ENCODE results near the gene UIMC1.

UIMC1 gene

DNA sequence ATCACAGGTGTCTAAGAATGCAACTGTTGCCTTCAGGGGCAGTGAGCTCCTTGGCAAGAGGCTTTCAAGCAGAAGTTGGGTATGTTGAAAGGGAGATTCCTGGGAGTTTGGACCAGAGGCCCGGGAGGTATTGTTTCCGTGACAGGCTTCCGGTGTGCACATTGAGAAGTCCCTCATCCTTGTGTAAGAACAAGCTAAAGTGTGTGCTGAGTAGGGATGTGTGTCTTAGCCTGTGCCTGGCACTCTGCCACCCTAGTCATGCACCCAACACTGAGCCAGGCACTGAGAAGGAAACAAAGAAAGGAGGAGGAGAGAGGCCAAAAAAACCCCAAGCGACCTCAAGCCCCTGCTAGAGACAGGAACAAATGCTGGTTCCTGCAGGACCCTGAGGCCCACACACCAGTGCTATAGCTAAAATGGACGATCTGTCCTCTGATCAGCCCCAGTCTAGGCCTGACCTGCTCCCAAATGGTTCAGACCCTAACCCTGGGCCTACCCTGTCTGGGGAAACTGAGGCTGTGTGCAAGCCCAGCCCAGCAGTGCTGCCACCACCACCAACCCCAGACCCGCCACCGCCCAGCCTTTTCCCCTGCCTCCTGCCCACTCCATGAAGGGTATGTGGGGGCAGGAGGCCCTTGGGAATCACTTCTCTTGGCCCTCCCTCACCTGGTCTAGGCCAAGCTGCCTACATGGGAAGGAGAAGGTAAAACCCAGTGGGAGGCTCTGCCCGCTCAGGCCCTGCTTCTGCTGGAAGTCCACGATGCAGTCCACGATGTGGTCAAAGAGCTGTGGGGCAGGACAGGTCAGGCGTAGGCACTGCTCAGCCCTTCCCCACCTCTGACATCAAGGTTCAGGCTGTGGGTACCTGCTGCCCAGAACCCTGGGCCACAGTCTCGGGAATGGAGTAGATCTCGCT, 120.0 kb downstream of the UIMC1 start:
- no peak for DNase-seq (ENCODE audit: low read depth in 3 of 3, low spot score in 1 of 3)

- DNase-seq (ENCODE audit: low read depth in 3 of 3, low spot score in 1 of 3) = no peak
Observed at GRCh38 chr5:176884571-176884890, 122.0 kb downstream of the UIMC1 start.

DNA sequence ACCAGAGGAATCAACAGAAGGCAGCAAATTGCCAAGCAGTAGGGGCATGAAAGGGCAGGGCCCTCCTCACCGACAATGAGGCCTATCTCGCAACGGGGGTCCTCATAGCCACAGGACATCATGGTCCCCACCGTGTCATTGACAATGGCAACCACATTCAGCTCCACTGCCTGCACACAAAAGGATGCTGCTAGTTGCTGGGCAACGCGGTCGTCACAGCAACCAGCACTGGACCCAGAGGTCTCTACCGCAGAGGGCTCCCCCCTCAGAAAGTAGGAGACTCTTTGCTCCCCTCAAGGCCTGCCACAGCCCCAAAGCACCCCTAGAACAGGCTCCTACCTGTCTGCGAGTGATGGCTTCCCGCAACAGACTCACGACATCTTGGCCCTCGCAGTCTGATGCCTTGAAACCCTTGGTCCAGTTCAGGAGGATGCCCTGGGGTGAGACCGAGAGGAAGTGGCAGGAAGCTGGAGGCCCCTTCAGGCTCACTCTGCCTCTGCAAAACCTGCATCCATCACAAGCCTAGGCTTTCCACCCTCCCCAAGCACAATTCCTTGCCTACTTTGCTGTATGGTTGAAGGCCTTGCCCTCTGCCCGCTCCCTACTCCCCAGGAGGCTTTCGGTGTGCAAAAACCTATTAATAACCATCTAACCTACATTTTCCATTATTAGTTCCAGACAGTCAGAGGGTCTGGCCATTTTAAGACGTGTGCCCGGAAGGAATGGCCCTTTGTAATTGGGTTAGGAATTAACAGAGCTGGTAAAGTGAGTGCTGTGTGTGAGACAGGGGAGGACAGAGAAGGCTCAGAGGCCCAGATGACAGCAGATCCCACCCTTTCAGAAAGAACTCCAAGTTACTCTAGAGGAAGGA, 122.6 kb downstream of the UIMC1 start:
- DNase-seq (ENCODE audit: low read depth in 3 of 3, low spot score in 1 of 3) = no peak

DNA sequence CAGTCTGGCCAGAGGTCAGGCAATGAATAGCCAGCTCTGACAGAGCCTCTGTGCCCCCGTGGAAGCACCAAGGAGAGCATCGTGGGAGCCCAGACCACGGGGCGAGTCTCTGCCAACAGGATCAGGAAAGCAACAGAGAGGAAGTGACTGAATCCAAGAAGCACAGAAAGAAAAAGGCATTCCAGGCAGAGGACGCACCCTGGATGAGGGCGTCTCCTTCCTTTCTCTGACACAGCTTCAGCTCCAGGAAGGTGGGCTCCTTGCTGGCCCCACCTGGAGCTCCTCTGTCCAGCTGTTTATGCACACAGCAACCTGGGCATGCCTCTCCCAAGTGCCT, 124.0 kb downstream of the UIMC1 start:
- DNase-seq (ENCODE audit: low read depth in 3 of 3, low spot score in 1 of 3) = no peak

GRCh38 chr5:176881816-176882566, 124.6 kb downstream of the UIMC1 start:
- DNase-seq (ENCODE audit: low read depth in 3 of 3, low spot score in 1 of 3) = no peak

DNA sequence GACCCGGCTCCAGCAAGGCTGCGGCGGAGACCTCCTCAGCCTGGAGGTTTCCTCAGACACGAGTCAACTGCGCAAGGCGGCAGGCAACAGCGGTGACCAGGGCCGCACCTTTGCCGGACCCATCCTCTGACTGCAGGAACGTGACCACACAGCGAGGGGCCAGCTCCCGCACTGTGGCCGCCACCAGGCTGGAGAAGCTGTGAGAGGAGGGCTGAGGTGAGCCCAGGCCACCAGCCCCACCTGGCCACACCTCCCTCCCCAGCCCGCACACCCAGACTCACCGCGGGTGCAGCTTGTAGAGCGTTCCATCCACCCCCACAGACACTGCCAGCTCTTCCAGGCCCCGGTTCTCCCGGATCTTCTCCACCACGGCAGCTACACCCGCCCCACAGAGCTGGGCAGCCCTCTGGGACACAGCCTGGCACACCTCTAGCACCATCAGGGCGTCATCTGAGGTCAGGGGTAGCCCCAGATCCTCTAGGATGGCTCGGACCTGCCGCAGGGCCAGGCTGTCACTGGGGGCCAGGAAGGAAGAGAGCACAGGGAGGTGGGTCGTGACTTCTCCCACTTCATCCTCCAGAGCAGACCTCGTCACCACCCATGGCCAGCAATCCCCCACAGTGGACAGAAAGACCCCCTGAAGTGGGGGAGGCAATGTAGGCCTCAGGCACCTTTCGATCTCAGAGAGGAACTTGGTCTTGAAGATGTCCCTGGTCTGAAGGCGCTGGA, 125.4 kb downstream of the UIMC1 start:
- no peak for DNase-seq (ENCODE audit: low read depth in 3 of 3, low spot score in 1 of 3)

GRCh38 chr5:176880366-176881020, 126.1 kb downstream of the UIMC1 start:
- no peak for DNase-seq (ENCODE audit: low read depth in 3 of 3, low spot score in 1 of 3)

DNA sequence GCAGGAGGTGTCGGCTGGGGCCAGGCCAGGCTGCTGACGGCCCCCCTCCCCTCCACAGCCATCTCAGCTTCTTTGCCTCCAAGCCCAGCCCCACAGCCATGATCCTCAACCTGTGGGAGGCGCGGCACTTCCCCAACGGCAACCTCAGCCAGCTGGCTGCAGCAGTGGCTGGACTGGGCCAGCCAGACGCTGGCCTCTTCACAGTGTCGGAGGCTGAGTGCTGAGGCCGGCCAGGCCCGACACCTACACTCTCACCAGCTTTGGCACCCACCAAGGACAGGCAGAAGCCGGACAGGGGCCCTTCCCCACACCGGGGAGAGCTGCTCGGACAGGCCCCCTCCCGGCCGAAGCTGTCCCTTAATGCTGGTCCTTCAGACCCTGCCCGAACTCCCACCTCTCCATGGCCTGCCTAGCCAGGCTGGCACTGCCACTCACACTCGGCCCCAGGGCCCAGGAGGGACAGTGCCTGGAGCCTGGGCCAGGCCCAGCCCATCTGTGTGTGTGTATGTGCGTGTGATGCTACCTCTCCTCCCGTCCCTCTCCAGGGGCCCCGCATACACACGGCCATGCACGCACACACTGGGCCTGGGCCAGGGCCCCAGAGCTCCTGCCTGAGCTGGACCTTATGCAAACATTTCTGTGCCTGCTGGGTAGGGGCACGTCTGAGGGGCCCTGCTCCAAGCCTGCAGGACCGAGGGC, 126.8 kb downstream of the UIMC1 start:
- no peak for DNase-seq (ENCODE audit: low read depth in 3 of 3, low spot score in 1 of 3)

GRCh38 chr5:176878906-176879662, 127.5 kb downstream of the UIMC1 start:
- DNase-seq (ENCODE audit: low read depth in 3 of 3, low spot score in 1 of 3) = no peak

- DNase-seq (ENCODE audit: low read depth in 3 of 3, low spot score in 1 of 3) = no peak
Observed at GRCh38 chr5:176878463-176878862, 128.1 kb downstream of the UIMC1 start.

DNA sequence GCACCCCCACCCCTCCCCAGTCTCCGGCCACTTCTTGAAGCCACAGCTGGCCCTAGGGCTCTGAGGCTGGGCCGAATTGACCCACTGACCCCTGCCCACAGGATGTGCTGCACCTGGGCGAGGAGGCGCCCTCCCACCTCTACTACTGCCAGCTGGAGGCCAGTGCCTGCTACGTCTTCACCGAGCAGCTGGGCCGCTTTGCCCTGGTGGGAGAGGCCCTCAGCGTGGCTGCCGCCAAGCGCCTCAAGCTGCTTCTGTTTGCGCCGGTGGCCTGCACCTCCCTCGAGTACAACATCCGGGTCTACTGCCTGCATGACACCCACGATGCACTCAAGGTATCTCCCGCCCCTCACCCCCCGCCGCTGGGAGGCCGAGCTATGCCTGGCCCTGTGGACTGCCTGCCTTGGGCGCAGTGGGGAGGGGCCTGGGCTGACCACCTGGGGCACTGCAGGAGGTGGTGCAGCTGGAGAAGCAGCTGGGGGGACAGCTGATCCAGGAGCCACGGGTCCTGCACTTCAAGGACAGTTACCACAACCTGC, 128.7 kb downstream of the UIMC1 start:
- no peak for DNase-seq (ENCODE audit: low read depth in 3 of 3, low spot score in 1 of 3)

DNA sequence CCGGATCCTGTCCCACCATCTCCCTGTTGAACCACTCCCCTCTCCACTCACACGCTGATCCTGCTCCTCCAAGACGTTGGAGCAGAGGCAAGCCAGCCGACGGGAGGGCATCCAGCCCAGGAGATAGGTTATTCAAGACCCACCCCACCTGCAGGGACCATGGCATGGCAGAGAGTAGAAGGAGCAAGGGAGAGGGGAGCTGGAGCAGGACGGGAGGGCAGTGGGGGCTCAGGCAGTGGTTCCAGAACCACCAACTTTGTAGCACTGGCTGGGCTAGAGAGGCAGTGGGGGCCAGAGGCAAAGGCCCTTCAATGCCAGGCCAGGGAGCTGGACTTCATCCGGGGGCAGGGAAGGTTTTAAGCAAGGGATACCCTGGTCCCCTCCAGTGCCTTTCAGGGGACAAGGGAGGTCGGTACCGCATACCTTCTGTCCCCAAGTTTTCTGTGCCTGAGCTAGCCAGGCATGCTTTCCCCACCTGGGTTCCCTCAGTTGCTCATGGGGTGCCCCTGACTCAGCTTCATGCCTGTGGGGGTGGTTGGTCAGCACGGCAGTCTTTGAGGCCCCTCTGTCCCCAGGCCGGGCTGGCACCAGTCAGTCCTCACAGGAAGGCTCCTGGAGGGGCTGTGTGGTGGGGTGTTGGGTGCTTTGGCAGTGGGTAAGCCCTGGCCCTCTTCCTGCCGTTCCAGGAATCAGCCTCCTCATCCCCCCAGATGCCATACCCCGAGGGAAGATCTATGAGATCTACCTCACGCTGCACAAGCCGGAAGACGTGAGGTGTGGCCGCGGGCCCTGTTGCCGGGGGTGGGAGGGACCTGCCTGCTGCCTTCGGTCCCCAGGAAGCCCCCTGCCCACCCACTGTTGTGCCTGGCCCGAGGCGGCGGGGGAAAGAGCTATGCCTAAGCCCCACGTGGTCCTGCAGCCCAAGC, 129.8 kb downstream of the UIMC1 start:
- DNase-seq (ENCODE audit: low read depth in 3 of 3, low spot score in 1 of 3) = no peak

- DNase-seq (ENCODE audit: low read depth in 3 of 3, low spot score in 1 of 3) = no peak
Observed at GRCh38 chr5:176875783-176876505, 130.6 kb downstream of the UIMC1 start.

- DNase-seq (ENCODE audit: low read depth in 3 of 3, low spot score in 1 of 3) = no peak
Observed at GRCh38 chr5:176875014-176875550, 131.5 kb downstream of the UIMC1 start.

DNA sequence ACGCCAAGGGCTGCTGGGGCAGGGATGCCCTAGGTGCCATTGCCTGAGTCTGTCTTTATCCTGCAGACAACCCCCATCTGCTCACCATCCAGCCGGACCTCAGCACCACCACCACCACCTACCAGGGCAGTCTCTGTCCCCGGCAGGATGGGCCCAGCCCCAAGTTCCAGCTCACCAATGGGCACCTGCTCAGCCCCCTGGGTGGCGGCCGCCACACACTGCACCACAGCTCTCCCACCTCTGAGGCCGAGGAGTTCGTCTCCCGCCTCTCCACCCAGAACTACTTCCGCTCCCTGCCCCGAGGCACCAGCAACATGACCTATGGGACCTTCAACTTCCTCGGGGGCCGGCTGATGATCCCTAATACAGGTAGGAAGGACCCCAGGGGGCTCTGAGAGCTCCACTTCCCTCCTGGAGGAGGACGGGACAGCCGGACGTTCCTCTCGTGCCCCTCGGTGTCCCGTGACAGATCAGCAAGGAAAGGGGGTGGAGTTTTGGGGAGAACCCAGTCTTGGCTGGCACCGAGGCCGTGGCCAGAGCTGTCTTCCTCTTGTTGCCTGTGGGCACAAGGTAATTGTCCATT, 132.3 kb downstream of the UIMC1 start:
- no peak for DNase-seq (ENCODE audit: low read depth in 3 of 3, low spot score in 1 of 3)

- DNase-seq (ENCODE audit: low read depth in 3 of 3, low spot score in 1 of 3) = no peak
Observed at GRCh38 chr5:176873541-176874172, 132.9 kb downstream of the UIMC1 start.

All from stimulated activated CD4-positive, alpha-beta T cell treated with anti-CD3 and anti-CD28 coated beads, TNF-alpha, amount 100 ng/mL, for 1 hour (primary cell).